MM.1S (cell line): ENCODE measurements around the gene C3orf33.

ENCODE experiments used
- DNase-seq: peaks from one replicate; pipeline ENCODE4 v3.0.0-alpha.2; 2015
- H2AFZ ChIP-seq: fragments of 300-600 bp; sonication (generic); 2 replicates; pipeline ENCODE4 v1.6.0; 2016; ENCODE audit warnings: antibody characterized with exemption, low read length
- H3F3A ChIP-seq: fragments of 300-600 bp; sonication (generic); 2 replicates; pipeline ENCODE4 v1.6.1; 2016; ENCODE audit warnings: mild to moderate bottlenecking, antibody characterized with exemption, low read length, moderate library complexity, mixed read lengths; ENCODE audit not compliant: insufficient read depth
- H3K27ac ChIP-seq: fragments of 300-600 bp; sonication (generic); 2 replicates; pipeline ENCODE4 v1.5.1; 2016; ENCODE audit warnings: mild to moderate bottlenecking, low read length
- H3K27me3 ChIP-seq: fragments of 300-600 bp; sonication (generic); replicated peaks from 2 replicates; pipeline ENCODE4 v1.6.0; 2016; ENCODE audit warnings: low read length; ENCODE audit not compliant: insufficient read depth
- H3K36me3 ChIP-seq: fragments of 300-600 bp; sonication (generic); replicated peaks from 2 replicates; pipeline ENCODE4 v1.6.1; 2016; ENCODE audit warnings: mild to moderate bottlenecking, low read length, mixed read lengths; ENCODE audit not compliant: insufficient read depth
- H3K4me1 ChIP-seq: fragments of 300-600 bp; sonication (generic); 2 replicates; pipeline ENCODE4 v1.6.1; 2016; ENCODE audit warnings: low read length, mixed read lengths
- H3K4me2 ChIP-seq: fragments of 300-600 bp; sonication (generic); 2 replicates; pipeline ENCODE4 v1.6.0; 2016; ENCODE audit warnings: low read depth, low read length
- H3K4me3 ChIP-seq: fragments of 300-600 bp; sonication (generic); 2 replicates; pipeline ENCODE4 v1.5.1; 2016; ENCODE audit warnings: low read length, mixed read lengths
- H3K79me2 ChIP-seq: fragments of 300-600 bp; sonication (generic); 2 replicates; pipeline ENCODE4 v1.6.1; 2016; ENCODE audit warnings: mixed run types, low read length, mixed read lengths
- H3K9ac ChIP-seq: fragments of 300-600 bp; sonication (generic); 2 replicates; pipeline ENCODE4 v1.6.1; 2016; ENCODE audit warnings: low read length, mixed read lengths
- H3K9me2 ChIP-seq: fragments of 300-600 bp; sonication (generic); replicated peaks from 2 replicates; pipeline ENCODE4 v1.6.1; 2016; ENCODE audit warnings: mild to moderate bottlenecking, low read length, mixed read lengths; ENCODE audit not compliant: insufficient read depth
- H3K9me3 ChIP-seq: fragments of 300-600 bp; sonication (generic); replicated peaks from 2 replicates; pipeline ENCODE4 v1.6.1; 2016; ENCODE audit warnings: mild to moderate bottlenecking, low read length, mixed read lengths; ENCODE audit not compliant: insufficient read depth
- H4K20me1 ChIP-seq: fragments of 300-600 bp; sonication (generic); 2 replicates; pipeline ENCODE4 v1.6.1; 2016; ENCODE audit warnings: mild to moderate bottlenecking, low read length, moderate library complexity, mixed read lengths; ENCODE audit not compliant: insufficient read depth
- CTCF ChIP-seq: fragments of 300-600 bp; sonication (generic); IDR thresholded peaks from 2 replicates; pipeline ENCODE4 v1.5.1; 2016; ENCODE audit warnings: antibody characterized with exemption, low read length, mixed read lengths
- EZH2 ChIP-seq: fragments of 300-600 bp; sonication (generic); optimal IDR thresholded peaks from 2 replicates; pipeline ENCODE3; 2017; ENCODE audit warnings: low read depth, mild to moderate bottlenecking, antibody characterized with exemption, low read length, mixed read lengths
- EZH2phosphoT487 ChIP-seq: fragments of 300-600 bp; sonication (generic); IDR thresholded peaks from 2 replicates; pipeline ENCODE4 v1.6.1; 2018; ENCODE audit warnings: antibody characterized with exemption, low read length

Gene C3orf33

GRCh38 chr3:155753038-155753639 lies 52.9 kb downstream of the C3orf33 start:
- TF ChIP-seq EZH2phosphoT487 (no peak), CTCF (peak; percentile 61)
- no peaks in the 10 kb centered on the region for H3K9me3 ChIP-seq
- H3K36me3 ChIP-seq, result no peaks in the 10 kb centered on the region
- no peaks in the 10 kb centered on the region for H4K20me1 ChIP-seq
- DNase-seq, result peak; percentile 67
- no peaks in the 10 kb centered on the region for H3K4me1 ChIP-seq
- H3K27me3 ChIP-seq, result no peaks in the 10 kb centered on the region
- no peaks in the 10 kb centered on the region for H3F3A ChIP-seq
- H2AFZ ChIP-seq, result no peak overlapping the region
- H3K9ac ChIP-seq, result no peak overlapping the region
- no peaks in the 10 kb centered on the region for H3K79me2 ChIP-seq
- no peak overlapping the region for H3K4me3 ChIP-seq
- H3K27ac ChIP-seq, result no peak overlapping the region
- no peak overlapping the region for H3K4me2 ChIP-seq
- H3K9me2 ChIP-seq, result no peaks in the 10 kb centered on the region

GRCh38 chr3:155748611-155749365 lies 57.3 kb downstream of the C3orf33 start:
- Histone ChIP-seq H3K27ac (no peak overlapping the region), H3K36me3 (no peaks in the 10 kb centered on the region), H3K9me2 (no peaks in the 10 kb centered on the region), H3K27me3 (no peaks in the 10 kb centered on the region), H4K20me1 (no peaks in the 10 kb centered on the region), H2AFZ (no peak overlapping the region), H3F3A (no peaks in the 10 kb centered on the region), H3K9me3 (no peaks in the 10 kb centered on the region), H3K4me3 (no peak overlapping the region), H3K4me2 (no peak overlapping the region), H3K79me2 (no peaks in the 10 kb centered on the region), H3K9ac (no peak overlapping the region), H3K4me1 (0 out of 2 replicates have a peak, but pooled peaks cover under 1% of the 10 kb centered on the region)
- TF ChIP-seq EZH2 (no peak), EZH2phosphoT487 (no peak), CTCF (no peak)
- no peak for DNase-seq

GRCh38 chr3:155747946-155748290 lies 58.2 kb downstream of the C3orf33 start:
- Histone ChIP-seq H2AFZ (no peak overlapping the region), H3K9me2 (no peaks in the 10 kb centered on the region), H3K4me2 (no peak overlapping the region), H3F3A (no peaks in the 10 kb centered on the region), H3K4me1 (0 out of 2 replicates have a peak, but pooled peaks cover 3% of the 10 kb centered on the region), H3K4me3 (no peak overlapping the region), H3K27me3 (no peaks in the 10 kb centered on the region; the same call in 1 of the 2 replicates), H3K36me3 (no peaks in the 10 kb centered on the region), H3K9me3 (no peaks in the 10 kb centered on the region), H3K9ac (no peak overlapping the region), H3K27ac (no peak overlapping the region), H4K20me1 (no peaks in the 10 kb centered on the region), H3K79me2 (no peaks in the 10 kb centered on the region)
- TF ChIP-seq EZH2 (no peak), CTCF (no peak), EZH2phosphoT487 (no peak)
- DNase-seq, result no peak
